DMS114 treated with DMSO at 0.1 percent for 48 hours (cell line): ENCODE measurements around the gene ZIM2.

Source experiments
- DNase-seq: peaks from one replicate; lab custom pipeline; 2025; ENCODE audit not compliant: unreplicated experiment; lab: John Stamatoyannopoulos, UW

ZIM2 gene

GRCh38 chr19:56839652-56840450, 675 bp downstream of the ZIM2 start:
- peak; percentile 100 for DNase-seq

GRCh38 chr19:56838909-56839651, 1.4 kb downstream of the ZIM2 start:
- DNase-seq, result peak; percentile 100

- peak; percentile 92 for DNase-seq
These were observed 2.3 kb downstream of the ZIM2 start for GRCh38 chr19:56838024-56838908.

GRCh38 chr19:56837492-56838023, 3.0 kb downstream of the ZIM2 start:
- DNase-seq, result peak; percentile 94

GRCh38 chr19:56837004-56837403, 3.5 kb downstream of the ZIM2 start:
- peak; percentile 70 for DNase-seq

- DNase-seq, result no peak
These were observed 4.5 kb downstream of the ZIM2 start for GRCh38 chr19:56836059-56836458.

- DNase-seq, result no peak
These were observed 5.1 kb downstream of the ZIM2 start for GRCh38 chr19:56835401-56835800.

- DNase-seq, result no peak
These were observed 5.8 kb downstream of the ZIM2 start for GRCh38 chr19:56834564-56835375.

- DNase-seq, result no peak
These were observed 8.1 kb downstream of the ZIM2 start for GRCh38 chr19:56832352-56832928.

GRCh38 chr19:56831255-56831654, 9.3 kb downstream of the ZIM2 start:
- no peak for DNase-seq

- DNase-seq, result no peak
These were observed 10.9 kb downstream of the ZIM2 start for GRCh38 chr19:56829596-56829995.

GRCh38 chr19:56827708-56828107, 12.8 kb downstream of the ZIM2 start:
- no peak for DNase-seq

GRCh38 chr19:56823956-56824355, 16.6 kb downstream of the ZIM2 start:
- DNase-seq, result no peak

- DNase-seq, result no peak
These were observed 17.1 kb downstream of the ZIM2 start for GRCh38 chr19:56823417-56823816.

GRCh38 chr19:56822755-56823154, 17.8 kb downstream of the ZIM2 start:
- no peak for DNase-seq

- no peak for DNase-seq
These were observed 18.9 kb downstream of the ZIM2 start for GRCh38 chr19:56821675-56822074.

- DNase-seq, result no peak
These were observed 19.3 kb downstream of the ZIM2 start for GRCh38 chr19:56821209-56821608.

GRCh38 chr19:56819166-56819565, 21.4 kb downstream of the ZIM2 start:
- no peak for DNase-seq

- DNase-seq, result no peak
These were observed 25.9 kb downstream of the ZIM2 start for GRCh38 chr19:56814656-56815055.

- DNase-seq, result no peak
These were observed 27.0 kb downstream of the ZIM2 start for GRCh38 chr19:56813531-56813930.
